Measurements from ENCODE around the gene OR1E2.

OR1E2 gene

DNA sequence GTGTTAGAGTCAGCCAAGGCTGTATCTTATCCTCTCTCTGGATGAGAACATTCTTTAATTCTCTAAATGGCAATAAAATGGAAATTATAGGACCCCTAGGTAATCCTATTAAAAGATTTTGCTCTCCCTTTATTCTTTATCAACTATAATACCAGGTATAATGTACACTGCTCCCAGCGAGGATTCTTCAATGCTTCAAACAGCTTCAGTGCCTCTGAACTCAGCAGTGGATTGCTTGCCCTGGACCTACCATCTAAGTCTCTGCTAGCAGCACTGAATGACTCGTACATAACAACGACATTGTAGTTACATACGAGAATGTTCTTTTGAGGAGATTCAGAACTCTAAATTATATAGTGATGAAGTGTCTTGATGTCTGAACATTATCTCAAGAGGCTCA is 43.9 kb downstream of the OR1E2 start:
- no peak for DNase-seq

DNA sequence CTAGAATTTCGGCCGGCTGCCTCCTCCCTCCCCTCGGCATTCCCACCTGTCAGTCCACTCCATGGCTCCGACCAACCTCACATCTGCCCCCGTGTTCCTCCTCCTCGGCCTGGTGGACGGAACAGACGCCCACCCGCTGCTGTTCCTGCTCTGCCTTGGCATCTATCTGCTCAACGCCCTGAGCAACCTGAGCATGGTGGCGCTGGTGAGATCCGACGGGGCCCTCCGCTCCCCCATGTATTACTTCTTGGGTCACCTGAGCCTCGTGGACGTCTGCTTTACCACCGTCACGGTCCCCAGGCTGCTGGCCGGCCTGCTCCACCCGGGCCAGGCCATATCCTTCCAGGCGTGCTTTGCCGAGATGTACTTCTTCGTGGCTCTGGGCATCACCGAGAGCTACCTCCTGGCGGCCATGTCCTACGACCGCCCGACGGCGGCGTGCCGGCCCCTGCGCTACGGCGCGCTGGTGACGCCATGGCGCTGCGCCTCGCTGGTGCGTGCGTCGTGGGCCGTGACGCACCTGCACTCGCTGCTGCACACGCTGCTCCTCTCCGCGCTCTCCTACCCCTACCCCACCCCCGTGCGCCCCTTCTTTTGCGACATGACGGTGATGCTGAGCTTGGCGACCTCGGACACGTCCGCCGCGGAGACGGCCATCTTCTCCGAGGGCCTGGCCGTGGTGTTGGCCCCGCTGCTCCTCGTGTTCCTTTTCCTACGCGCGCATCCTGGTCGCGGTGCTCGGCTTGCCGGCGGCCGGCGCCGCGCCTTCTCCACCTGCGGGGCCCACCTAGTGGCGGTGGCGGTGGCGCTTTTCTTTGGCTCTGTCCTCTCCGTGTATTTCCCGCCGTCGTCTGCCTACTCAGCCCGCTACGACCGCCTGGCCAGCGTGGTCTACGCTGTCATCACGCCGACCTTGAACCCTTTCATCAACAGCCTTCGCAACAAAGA is 47.5 kb downstream of the OR1E2 start, which contains the start of gene OR3A2:
Gene OR3A2, minus strand, starts transcription at position 440 of the 948 bp plus-strand sequence.
- no peak for DNase-seq

All from NCI-H1436 treated with DMSO at 0.1 percent for 48 hours (cell line).